Activated T-helper 17 cell treated with anti-CD3 and anti-CD28 coated beads, Interleukin-2, amount 50 U/mL, for 72 hours (primary cell): ENCODE data around the gene ASTN2. TPM values are rescaled to one million over a fixed set of nuclear protein-coding genes. Genes with fewer than 3 reads are reported as not detected.

ENCODE experiments used
- ATAC-seq: fragments of 150-1000 bp; cut with Tn5 transposase; replicated peaks from 2 replicates; pipeline ENCODE4 v1.10.0; 2021; ENCODE audit warnings: mild to moderate bottlenecking, moderate library complexity
- H3K27ac Mint-ChIP-seq: one replicate; pipeline ENCODE4 v1.8.0; 2022; ENCODE audit warnings: mixed read lengths
- H3K27me3 Mint-ChIP-seq: one replicate; pipeline ENCODE4 v1.8.0; 2022; ENCODE audit warnings: mixed read lengths
- H3K36me3 Mint-ChIP-seq: one replicate; pipeline ENCODE4 v1.8.0; 2022; ENCODE audit warnings: low read depth, mild to moderate bottlenecking, mixed read lengths
- H3K4me1 Mint-ChIP-seq: one replicate; pipeline ENCODE4 v1.8.0; 2022; ENCODE audit warnings: mixed read lengths
- H3K4me3 Mint-ChIP-seq: one replicate; pipeline ENCODE4 v1.8.0; 2022; ENCODE audit warnings: mild to moderate bottlenecking, mixed read lengths
- H3K9me3 Mint-ChIP-seq: one replicate; pipeline ENCODE4 v1.8.0; 2022; ENCODE audit warnings: mixed read lengths
- total RNA-seq, 2 donors: library from RNA; stranded (reverse); gene quantifications; one replicate each; pipeline ENCODE4 v1.2.3, GENCODE V29; 2022

Gene ASTN2
- total RNA-seq, 2 donors from 2014 or later: 3.3 to 5.4 TPM

DNA sequence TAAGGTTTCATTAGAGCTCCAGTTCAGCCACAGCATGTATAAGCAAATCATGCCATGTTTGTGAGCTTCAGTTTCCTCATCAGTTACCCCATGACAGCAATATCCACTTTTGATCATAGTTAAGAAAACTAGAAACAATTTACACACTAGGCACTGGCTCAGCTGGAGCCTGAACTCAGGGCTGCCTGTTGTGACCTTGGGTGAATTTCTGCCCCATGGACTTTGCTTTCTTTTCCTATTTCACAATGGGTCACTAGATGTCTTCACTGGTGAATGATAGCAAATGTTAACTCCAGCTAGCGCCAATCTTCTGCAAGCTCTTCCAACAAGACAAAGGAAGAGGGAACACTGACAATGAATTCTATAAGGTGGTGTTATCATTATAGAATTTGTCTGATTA lies 961.1 kb downstream of the ASTN2 start:
- H3K4me1 Mint-ChIP-seq: no peaks in the 10 kb centered on the region
- H3K4me3 Mint-ChIP-seq: no peak overlapping the region
- H3K27me3 Mint-ChIP-seq: no peaks in the 10 kb centered on the region
- no peaks in the 10 kb centered on the region for H3K36me3 Mint-ChIP-seq
- no peak for ATAC-seq
- H3K27ac Mint-ChIP-seq: no peak overlapping the region
- H3K9me3 Mint-ChIP-seq: peaks cover 13% of the 10 kb centered on the region

DNA sequence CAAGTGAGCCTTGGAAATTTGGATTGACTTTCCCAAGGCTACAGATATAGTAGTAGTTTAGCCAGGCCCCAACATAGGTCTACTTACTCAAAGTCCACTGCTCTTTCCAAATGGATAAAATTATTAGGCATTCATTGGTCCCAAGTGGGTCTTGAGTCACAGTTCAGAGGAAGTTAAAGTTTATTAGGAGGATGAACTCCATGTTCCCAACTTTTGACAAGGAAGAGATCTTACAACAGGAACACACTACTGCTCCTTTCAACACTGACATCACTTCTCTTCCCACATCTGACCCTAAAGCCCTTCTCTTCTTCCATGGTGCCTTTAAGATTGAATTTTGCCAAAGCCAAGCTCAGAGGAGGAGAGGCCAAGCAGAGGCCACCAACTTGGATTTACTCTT lies 962.2 kb downstream of the ASTN2 start:
- H3K27ac Mint-ChIP-seq: no peak overlapping the region
- peaks cover 10% of the 10 kb centered on the region for H3K9me3 Mint-ChIP-seq
- ATAC-seq: no peak
- H3K4me3 Mint-ChIP-seq: no peak overlapping the region
- no peaks in the 10 kb centered on the region for H3K27me3 Mint-ChIP-seq
- H3K36me3 Mint-ChIP-seq: no peaks in the 10 kb centered on the region
- H3K4me1 Mint-ChIP-seq: no peaks in the 10 kb centered on the region

DNA sequence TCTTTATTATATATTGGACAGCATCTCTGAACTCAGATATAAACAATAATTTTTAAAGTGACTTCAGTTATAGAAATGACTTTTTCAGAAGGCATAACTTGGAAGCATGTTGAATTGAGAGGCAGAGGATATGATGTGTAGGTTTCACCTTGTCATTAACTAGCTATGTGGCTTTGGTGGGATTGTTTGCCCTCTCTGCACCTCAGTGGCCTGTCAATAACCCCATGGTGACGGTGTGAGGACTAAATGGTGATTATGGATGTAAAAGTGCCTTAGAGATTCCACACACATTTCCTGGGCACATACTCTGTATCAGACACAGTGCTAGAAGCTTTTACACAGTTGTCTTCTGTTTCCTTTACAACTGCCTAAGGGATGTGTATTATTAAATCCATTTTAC lies 962.6 kb downstream of the ASTN2 start:
- H3K4me3 Mint-ChIP-seq: no peak overlapping the region
- no peaks in the 10 kb centered on the region for H3K36me3 Mint-ChIP-seq
- no peaks in the 10 kb centered on the region for H3K27me3 Mint-ChIP-seq
- H3K27ac Mint-ChIP-seq: no peak overlapping the region
- ATAC-seq: no peak
- no peaks in the 10 kb centered on the region for H3K4me1 Mint-ChIP-seq
- peaks cover 8% of the 10 kb centered on the region for H3K9me3 Mint-ChIP-seq

DNA sequence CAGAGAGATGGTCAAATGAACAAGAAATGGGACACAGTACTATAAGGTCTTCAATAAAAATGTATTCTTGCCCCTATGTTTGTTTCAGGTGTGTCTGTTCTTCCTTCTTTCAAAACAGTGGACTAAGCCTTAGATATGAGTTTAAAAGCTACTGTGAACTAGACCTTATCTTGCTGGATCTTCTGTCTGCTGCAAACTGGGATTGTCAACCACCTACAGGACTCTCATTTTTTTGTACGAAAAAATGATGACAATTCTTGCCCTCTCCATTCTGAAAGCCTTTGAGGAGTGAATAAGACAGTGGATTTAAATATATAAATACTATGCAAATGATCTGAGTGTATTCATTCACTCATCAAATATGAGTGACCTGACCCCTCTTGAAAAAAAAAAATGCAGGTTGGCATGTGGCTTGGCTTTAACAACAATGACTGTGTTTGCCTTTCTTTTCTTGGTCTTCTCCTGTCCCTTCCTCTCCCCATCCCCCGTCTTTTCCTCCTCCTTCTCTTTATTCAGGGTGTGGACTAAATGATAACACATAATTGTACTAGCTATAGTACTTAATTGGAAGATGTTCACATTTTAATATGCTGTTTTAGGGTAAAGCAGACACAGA lies 963.2 kb downstream of the ASTN2 start:
- Mint-ChIP-seq H3K27ac (no peak overlapping the region), H3K27me3 (no peaks in the 10 kb centered on the region), H3K9me3 (peaks cover 6% of the 10 kb centered on the region), H3K4me3 (no peak overlapping the region), H3K4me1 (no peaks in the 10 kb centered on the region), H3K36me3 (no peaks in the 10 kb centered on the region)
- no peak for ATAC-seq

DNA sequence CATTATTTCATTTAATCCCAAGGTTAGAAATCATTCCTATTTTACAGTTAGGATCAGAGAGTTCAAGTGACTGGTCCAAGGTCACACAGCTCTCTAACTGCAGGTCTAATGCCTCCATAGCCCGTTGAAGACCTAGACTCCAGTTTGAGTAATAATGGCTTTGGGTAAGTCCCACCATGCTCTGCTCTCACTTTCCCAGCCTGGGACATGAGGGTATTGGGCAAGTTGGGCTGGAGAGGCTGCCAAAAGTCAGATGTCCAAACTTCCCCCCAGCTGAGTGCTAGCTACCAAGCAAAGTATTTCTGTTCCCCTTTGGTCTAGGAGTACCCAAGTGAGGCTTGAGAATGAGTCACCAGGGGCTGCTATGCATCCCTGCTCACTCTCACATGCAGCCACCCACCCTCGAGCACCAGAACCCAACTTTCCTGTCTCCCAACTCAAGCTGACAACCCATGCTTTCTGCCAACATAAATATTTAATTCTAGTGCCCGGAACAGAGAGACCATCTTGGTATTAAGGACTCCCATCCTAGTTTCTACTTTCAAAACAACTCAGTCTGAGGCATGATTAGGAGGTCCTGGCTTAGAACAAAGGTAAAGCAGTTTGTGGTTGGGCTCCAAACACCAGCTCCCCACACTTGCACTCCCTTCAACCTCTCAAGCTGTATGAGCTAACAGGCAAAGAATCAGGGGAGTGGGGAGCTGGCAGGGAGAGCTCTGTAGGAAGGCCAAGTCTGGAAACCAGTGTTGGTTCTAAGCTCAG lies 964.3 kb downstream of the ASTN2 start:
- no peaks in the 10 kb centered on the region for H3K9me3 Mint-ChIP-seq
- ATAC-seq: no peak
- no peaks in the 10 kb centered on the region for H3K27me3 Mint-ChIP-seq
- no peak overlapping the region for H3K27ac Mint-ChIP-seq
- H3K36me3 Mint-ChIP-seq: no peaks in the 10 kb centered on the region
- H3K4me1 Mint-ChIP-seq: no peaks in the 10 kb centered on the region
- no peak overlapping the region for H3K4me3 Mint-ChIP-seq

DNA sequence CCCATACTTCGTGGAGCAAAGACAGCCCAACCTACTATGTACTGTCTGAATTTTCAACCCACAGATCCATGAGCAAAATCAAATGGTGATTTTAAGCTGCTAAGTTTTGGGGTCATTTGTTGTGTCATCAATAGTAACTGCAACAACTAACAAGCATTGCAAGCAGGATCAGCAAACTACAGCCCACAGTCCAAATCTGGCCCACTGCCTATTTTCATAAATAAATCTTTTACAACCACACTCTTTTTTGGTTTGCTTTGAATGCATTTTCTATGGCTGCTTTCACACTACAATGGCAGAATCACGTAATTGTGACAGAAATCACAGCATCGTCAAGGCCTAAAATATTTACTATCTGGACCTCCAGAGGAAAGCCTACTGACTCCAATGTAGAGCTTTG lies 964.9 kb downstream of the ASTN2 start:
- ATAC-seq: no peak
- Mint-ChIP-seq H3K27ac (no peak overlapping the region), H3K27me3 (no peaks in the 10 kb centered on the region), H3K9me3 (no peaks in the 10 kb centered on the region), H3K4me1 (no peaks in the 10 kb centered on the region), H3K4me3 (no peak overlapping the region), H3K36me3 (no peaks in the 10 kb centered on the region)

DNA sequence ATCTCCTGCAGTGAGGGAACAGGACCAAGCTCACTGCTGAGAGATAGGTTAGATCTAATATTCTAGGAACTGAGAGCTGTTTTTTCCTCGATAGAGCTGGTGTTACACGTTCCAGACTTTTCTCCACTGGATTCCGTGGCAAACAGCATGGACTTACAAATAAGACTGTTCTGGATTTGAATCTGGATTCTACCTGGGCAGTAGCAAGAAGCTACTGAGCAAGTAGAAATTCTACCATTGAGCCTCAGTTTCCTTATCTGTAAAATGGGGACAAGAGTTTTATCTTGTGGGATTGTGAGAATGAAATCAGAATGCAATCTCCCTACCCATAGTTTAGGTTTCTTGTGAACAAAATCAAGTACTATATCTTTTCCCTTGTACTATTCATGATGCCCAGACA lies 966.4 kb downstream of the ASTN2 start:
- Mint-ChIP-seq H3K9me3 (no peaks in the 10 kb centered on the region), H3K4me1 (no peaks in the 10 kb centered on the region), H3K4me3 (no peak overlapping the region), H3K36me3 (no peaks in the 10 kb centered on the region), H3K27ac (no peak overlapping the region), H3K27me3 (no peaks in the 10 kb centered on the region)
- ATAC-seq: no peak

DNA sequence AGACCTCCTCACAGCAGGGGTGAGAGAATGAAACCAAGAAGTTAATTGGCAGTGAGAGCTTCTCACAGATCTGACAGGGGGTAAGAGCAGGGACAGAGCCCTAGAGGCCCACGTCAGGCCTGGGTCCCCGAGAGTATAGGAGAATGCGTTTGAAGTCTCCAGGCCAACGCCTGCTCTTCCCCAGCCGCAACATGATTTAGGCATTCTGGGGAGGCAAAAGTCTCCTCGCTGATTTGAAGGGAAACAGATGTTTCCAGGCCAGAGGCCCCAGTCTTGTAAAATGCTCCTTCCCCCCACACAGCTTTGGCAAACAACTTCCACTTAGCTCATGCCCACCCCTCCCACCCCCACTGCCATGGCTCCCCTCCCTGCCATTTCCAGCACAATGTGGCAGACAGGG lies 966.9 kb downstream of the ASTN2 start:
- no peak for ATAC-seq
- Mint-ChIP-seq H3K4me1 (no peaks in the 10 kb centered on the region), H3K9me3 (no peaks in the 10 kb centered on the region), H3K27me3 (no peaks in the 10 kb centered on the region), H3K27ac (no peak overlapping the region), H3K36me3 (no peaks in the 10 kb centered on the region), H3K4me3 (no peak overlapping the region)

DNA sequence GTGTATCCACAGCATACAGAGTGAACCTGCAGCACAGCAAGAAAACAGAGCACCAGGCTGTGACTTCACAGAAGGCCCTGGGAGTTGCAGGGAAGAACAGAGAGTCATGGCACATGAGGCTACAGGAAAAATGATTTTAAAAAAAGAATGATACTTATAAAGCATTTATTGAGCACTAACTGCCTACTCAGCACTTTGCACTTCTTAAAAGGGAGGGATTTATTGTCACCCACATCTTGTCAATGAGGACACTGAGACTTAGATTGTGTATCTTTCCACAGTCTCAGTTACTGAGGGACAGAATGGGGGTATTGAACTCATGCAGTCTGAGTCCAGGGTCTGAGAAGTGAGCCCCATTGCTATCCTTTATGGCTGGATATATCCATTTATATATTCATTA lies 972.3 kb downstream of the ASTN2 start:
- Mint-ChIP-seq H3K36me3 (peaks cover 24% of the 10 kb centered on the region), H3K4me3 (no peak overlapping the region), H3K9me3 (peaks cover 7% of the 10 kb centered on the region), H3K27me3 (no peaks in the 10 kb centered on the region), H3K27ac (no peak overlapping the region), H3K4me1 (no peaks in the 10 kb centered on the region)
- ATAC-seq: no peak

DNA sequence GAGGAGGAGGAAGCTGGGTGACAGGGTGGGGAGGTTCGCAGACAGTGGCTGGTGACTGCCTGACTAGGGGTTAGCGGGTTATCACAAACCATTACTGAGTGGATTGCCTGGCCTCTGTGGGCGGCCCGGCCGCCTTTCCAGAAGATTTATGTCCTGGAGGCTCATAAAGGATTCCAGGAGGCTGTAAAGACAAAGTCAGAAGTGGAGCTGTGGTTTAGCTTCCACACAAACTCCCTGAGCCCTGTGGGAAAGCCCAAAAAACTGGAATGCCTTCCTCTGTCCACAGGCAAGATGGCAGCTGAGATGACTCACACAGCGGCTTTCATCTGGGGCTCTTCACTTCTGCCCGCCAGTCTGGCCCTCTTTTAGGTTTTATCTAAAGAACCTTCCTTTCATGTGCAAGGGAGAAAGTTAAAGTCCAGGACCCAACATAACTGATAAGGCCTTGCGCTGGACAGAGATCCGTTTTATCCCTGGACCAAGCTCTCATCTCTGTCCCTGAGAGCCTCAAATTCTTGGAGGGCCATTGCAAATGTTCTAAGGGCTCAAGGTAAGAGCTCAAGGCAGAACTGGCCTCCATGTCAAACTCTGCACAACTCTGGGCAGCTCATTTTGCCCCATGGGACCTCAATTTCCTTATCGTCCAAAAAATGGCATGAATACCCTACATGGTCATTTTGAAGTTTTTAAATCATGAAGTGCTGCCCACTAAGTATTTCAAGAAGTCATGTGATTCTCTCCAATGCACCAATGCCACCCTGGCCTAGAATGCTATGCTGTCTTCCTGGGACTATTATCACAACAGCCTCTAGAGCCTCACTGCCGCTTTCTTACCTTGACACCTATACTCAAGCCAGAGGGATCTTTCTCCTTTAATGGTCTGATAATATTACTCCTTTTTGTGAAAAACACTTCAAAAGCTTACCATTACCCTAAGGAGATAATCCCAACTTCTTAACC lies 977.2 kb downstream of the ASTN2 start:
- H3K9me3 Mint-ChIP-seq: peaks cover 7% of the 10 kb centered on the region
- H3K27me3 Mint-ChIP-seq: no peaks in the 10 kb centered on the region
- H3K27ac Mint-ChIP-seq: no peak overlapping the region
- no peak overlapping the region for H3K4me3 Mint-ChIP-seq
- ATAC-seq: no peak
- peaks cover 24% of the 10 kb centered on the region for H3K36me3 Mint-ChIP-seq
- H3K4me1 Mint-ChIP-seq: no peaks in the 10 kb centered on the region

DNA sequence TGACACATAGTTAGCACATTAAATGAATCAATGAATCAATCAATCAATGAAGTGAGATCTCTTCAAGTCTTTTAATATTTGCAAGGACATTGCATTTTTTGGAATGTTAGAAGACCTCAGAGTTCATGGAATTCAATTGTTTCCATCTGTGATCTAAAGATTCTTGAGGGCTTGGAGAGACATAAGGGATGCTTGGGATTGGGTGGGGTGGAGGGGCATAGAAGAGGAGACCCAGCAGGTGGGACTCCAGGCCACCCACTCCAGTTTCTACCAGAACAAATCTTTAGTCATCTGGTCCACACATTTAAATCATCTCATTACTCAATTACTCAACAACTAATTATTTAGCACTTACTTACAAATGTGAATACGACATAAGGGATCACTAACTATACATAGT lies 978.7 kb downstream of the ASTN2 start:
- no peaks in the 10 kb centered on the region for H3K27me3 Mint-ChIP-seq
- H3K27ac Mint-ChIP-seq: no peak overlapping the region
- no peaks in the 10 kb centered on the region for H3K4me1 Mint-ChIP-seq
- H3K4me3 Mint-ChIP-seq: no peak overlapping the region
- no peak for ATAC-seq
- peaks cover 7% of the 10 kb centered on the region for H3K9me3 Mint-ChIP-seq
- H3K36me3 Mint-ChIP-seq: peaks cover 18% of the 10 kb centered on the region

DNA sequence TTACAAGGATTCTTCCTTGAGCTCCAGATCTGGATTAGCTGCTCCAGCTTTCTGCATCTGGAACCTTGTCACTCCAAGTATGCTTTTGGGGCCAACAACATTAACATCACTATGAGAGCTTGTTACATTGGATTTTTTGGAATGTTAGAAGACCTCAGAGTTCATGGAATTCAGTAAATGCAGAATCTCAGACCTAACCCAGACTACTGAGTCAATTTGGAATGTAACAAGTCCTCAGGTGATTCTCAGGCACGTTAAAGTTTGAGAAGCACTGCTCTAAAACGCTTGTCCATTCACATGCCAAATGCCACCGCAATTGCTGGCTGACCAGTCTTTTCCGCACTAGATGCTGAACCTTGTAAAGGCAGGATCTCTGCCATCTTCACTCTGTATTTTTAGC lies 979.2 kb downstream of the ASTN2 start:
- Mint-ChIP-seq H3K4me1 (no peaks in the 10 kb centered on the region), H3K4me3 (no peak overlapping the region), H3K36me3 (peaks cover 14% of the 10 kb centered on the region), H3K27ac (no peak overlapping the region), H3K27me3 (no peaks in the 10 kb centered on the region), H3K9me3 (peaks cover 7% of the 10 kb centered on the region)
- ATAC-seq: no peak

DNA sequence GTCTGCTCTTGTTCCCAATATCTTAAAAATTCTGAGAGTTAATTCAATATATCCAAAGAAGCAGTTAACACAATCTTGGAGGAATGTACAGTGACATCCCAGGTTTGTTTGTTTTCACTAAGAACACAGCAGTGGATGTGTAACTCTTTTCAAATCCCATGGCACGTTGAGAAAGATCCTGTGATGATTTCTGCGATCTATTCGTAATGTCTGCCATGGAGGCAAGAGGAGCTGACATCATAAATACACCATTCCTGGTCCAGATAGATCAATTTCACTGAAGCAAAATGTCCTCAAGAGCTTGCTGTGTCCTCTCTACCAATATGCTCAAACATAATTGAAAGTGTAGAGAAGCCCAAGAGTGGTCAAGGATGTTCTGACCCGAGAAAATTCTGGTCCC lies 980.5 kb downstream of the ASTN2 start:
- Mint-ChIP-seq H3K27me3 (no peaks in the 10 kb centered on the region), H3K9me3 (peaks cover 3% of the 10 kb centered on the region), H3K4me3 (no peak overlapping the region), H3K27ac (no peak overlapping the region), H3K36me3 (peaks cover under 1% of the 10 kb centered on the region), H3K4me1 (no peaks in the 10 kb centered on the region)
- no peak for ATAC-seq

DNA sequence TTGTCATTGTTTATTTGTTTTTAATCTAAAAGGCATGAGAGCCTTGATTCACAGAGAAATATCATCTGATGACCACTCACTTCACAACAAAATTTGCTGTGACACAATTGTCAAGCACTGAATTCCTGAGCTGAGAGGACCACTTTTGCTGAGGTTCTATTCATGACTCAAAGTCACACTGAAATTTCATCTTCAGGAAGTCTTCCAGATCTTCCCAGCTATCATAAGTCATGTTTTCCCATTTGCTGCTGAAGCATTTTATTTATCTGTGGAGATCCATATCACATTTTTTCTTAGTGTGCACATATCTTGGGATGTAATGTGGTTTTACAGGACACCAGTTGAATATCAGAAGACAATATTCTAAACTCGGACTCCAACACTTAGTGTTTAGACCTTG lies 982.8 kb downstream of the ASTN2 start:
- ATAC-seq: no peak
- Mint-ChIP-seq H3K27me3 (no peaks in the 10 kb centered on the region), H3K36me3 (no peaks in the 10 kb centered on the region), H3K4me3 (no peak overlapping the region), H3K27ac (no peak overlapping the region), H3K4me1 (no peaks in the 10 kb centered on the region), H3K9me3 (no peaks in the 10 kb centered on the region)

DNA sequence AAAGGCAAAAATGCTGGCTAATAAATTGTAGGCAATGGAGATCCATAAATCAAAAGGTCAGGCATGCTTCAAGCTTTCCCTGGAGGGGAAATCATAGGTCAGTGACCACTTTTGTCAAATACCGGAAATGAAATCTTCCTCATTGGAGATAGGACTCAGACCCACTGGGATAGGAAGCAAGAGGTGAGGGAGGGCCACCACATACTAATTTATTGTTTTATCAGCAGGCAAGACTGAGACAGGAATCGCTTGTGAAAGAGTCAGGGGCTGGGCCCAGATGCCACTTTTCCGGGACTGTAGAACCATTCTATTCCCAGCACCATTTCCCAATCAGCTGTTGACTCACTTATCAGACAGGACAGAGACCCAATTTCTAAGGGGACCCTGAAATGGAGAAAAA lies 984.0 kb downstream of the ASTN2 start:
- H3K9me3 Mint-ChIP-seq: no peaks in the 10 kb centered on the region
- ATAC-seq: no peak

More for the DNA sequence above, 984.0 kb downstream of the ASTN2 start:
- H3K27me3 Mint-ChIP-seq: no peaks in the 10 kb centered on the region
- no peaks in the 10 kb centered on the region for H3K36me3 Mint-ChIP-seq
- H3K4me1 Mint-ChIP-seq: no peaks in the 10 kb centered on the region
- H3K27ac Mint-ChIP-seq: no peak overlapping the region
- H3K4me3 Mint-ChIP-seq: no peak overlapping the region
